Measurements from ENCODE around the gene AQP3. TPM values are rescaled to one million over a fixed set of nuclear protein-coding genes. Genes with fewer than 3 reads are reported as not detected.

The AQP3 gene
- total and polyA plus RNA-seq, 2 of the 4 experiments (the other 2 are of a cell fraction), result 3.8 to 12.2 TPM

Small RNA genes lying within 50 kb of the gene (microRNA-seq; reads per million reads assigned to microRNA genes)
- gene AL356218.2 (ENCODE audit: insufficient read depth, insufficient read length) (not detected), gene MIR6851 (ENCODE audit: insufficient read depth in 1 of 2, insufficient read length in 1 of 2, unreplicated experiment in 1 of 2) (0.73 to 5.2 reads per million in 2 experiments)

Small RNA genes lying within 50 kb of the gene (small RNA-seq; reads per million reads assigned to genes)
- 0 reads per million in 5 experiments for gene AL356218.2
- gene MIR6851, result 0 to 0.93 (median 0) reads per million in 5 experiments

Other genes starting within 250 kb of the AQP3 start
- gene SPINK4, start 207.4 kb downstream of the AQP3 start, total RNA-seq (2012; rRNA removed), result not detected in 2 replicates
- not detected in 2 replicates for gene SPINK4, start 207.4 kb downstream of the AQP3 start, polyA plus RNA-seq (2012; rRNA removed)
- 4.5 and 8.3 TPM in 2 replicates for gene BAG1, start 182.9 kb downstream of the AQP3 start, total RNA-seq (2012; rRNA removed)
- gene BAG1, start 182.9 kb downstream of the AQP3 start, polyA plus RNA-seq (2012; rRNA removed), result 20.4 and 20.9 TPM in 2 replicates
- 70.6 and 95.5 TPM in 2 replicates for gene CHMP5, start 182.5 kb downstream of the AQP3 start, total RNA-seq (2012; rRNA removed)
- gene CHMP5, start 182.5 kb downstream of the AQP3 start, polyA plus RNA-seq (2012; rRNA removed), result 70.2 and 80.8 TPM in 2 replicates
- gene NFX1, start 157.1 kb downstream of the AQP3 start, total RNA-seq (2012; rRNA removed), result 36.0 and 36.9 TPM in 2 replicates
- 25.3 and 27.0 TPM in 2 replicates for gene NFX1, start 157.1 kb downstream of the AQP3 start, polyA plus RNA-seq (2012; rRNA removed)
- 0.28 TPM in 1 of 2 replicates, not detected in the other for gene AQP7, start 45.0 kb downstream of the AQP3 start, total RNA-seq (2012; rRNA removed)
- gene AQP7, start 45.0 kb downstream of the AQP3 start, polyA plus RNA-seq (2012; rRNA removed), result 0.07 TPM in 1 of 2 replicates, not detected in the other
- gene NOL6, start 26.3 kb upstream of the AQP3 start, total RNA-seq (2012; rRNA removed), result 42.8 and 47.3 TPM in 2 replicates
- 71.7 and 75.1 TPM in 2 replicates for gene NOL6, start 26.3 kb upstream of the AQP3 start, polyA plus RNA-seq (2012; rRNA removed)
- 13.4 and 14.7 TPM in 2 replicates for gene ANKRD18B, start 76.7 kb upstream of the AQP3 start, total RNA-seq (2012; rRNA removed)
- gene ANKRD18B, start 76.7 kb upstream of the AQP3 start, polyA plus RNA-seq (2012; rRNA removed), result 5.8 and 7.1 TPM in 2 replicates